ENCODE measurements around the gene FKBP2. TPM values are rescaled to one million over a fixed set of nuclear protein-coding genes. Genes with fewer than 3 reads are reported as not detected.

The FKBP2 gene
- total RNA-seq, 1 donor from 2014 or later, result 110 TPM

- H3K27me3 ChIP-seq (ENCODE audit: control insufficient read depth, insufficient read depth, low read length), result no peaks in the 10 kb centered on the region
- H3K36me3 ChIP-seq (ENCODE audit: control insufficient read depth, insufficient read depth, low read length), result no peaks in the 10 kb centered on the region
- TF ChIP-seq CTCF (IDR thresholded peaks at IDR 0.05; ENCODE audit: insufficient read depth, low read length, poor library complexity, severe bottlenecking), result no peak
- no peak for DNase-seq (ENCODE audit: low read depth)
- no peak overlapping the region for H3K4me3 ChIP-seq (ENCODE audit: low read depth, low read length)
These were observed 24.0 kb upstream of the FKBP2 start for GRCh38 chr11:64216879-64217278.

GRCh38 chr11:64218628-64219353 lies 22.1 kb upstream of the FKBP2 start:
- no peak for DNase-seq (ENCODE audit: low read depth)
- Histone ChIP-seq H3K4me3 (ENCODE audit: low read depth, low read length) (no peak overlapping the region), H3K36me3 (ENCODE audit: control insufficient read depth, insufficient read depth, low read length) (no peaks in the 10 kb centered on the region), H3K27me3 (ENCODE audit: control insufficient read depth, insufficient read depth, low read length) (no peaks in the 10 kb centered on the region)
- TF ChIP-seq CTCF (IDR thresholded peaks at IDR 0.05; ENCODE audit: insufficient read depth, low read length, poor library complexity, severe bottlenecking), result no peak

GRCh38 chr11:64219354-64219684 lies 21.6 kb upstream of the FKBP2 start:
- no peak for TF ChIP-seq CTCF (IDR thresholded peaks at IDR 0.05; ENCODE audit: insufficient read depth, low read length, poor library complexity, severe bottlenecking)
- Histone ChIP-seq H3K27me3 (ENCODE audit: control insufficient read depth, insufficient read depth, low read length) (no peaks in the 10 kb centered on the region), H3K36me3 (ENCODE audit: control insufficient read depth, insufficient read depth, low read length) (no peaks in the 10 kb centered on the region), H3K4me3 (ENCODE audit: low read depth, low read length) (no peak overlapping the region)
- no peak for DNase-seq (ENCODE audit: low read depth)

GRCh38 chr11:64219755-64220154 lies 21.1 kb upstream of the FKBP2 start:
- DNase-seq (ENCODE audit: low read depth), result no peak
- Histone ChIP-seq H3K36me3 (ENCODE audit: control insufficient read depth, insufficient read depth, low read length) (peaks cover 1% of the 10 kb centered on the region), H3K4me3 (ENCODE audit: low read depth, low read length) (no peak overlapping the region), H3K27me3 (ENCODE audit: control insufficient read depth, insufficient read depth, low read length) (no peaks in the 10 kb centered on the region)
- no peak for TF ChIP-seq CTCF (IDR thresholded peaks at IDR 0.05; ENCODE audit: insufficient read depth, low read length, poor library complexity, severe bottlenecking)

GRCh38 chr11:64220271-64220670 lies 20.6 kb upstream of the FKBP2 start:
- H3K27me3 ChIP-seq (ENCODE audit: control insufficient read depth, insufficient read depth, low read length), result no peaks in the 10 kb centered on the region
- no peak overlapping the region for H3K4me3 ChIP-seq (ENCODE audit: low read depth, low read length)
- H3K36me3 ChIP-seq (ENCODE audit: control insufficient read depth, insufficient read depth, low read length), result peaks cover 1% of the 10 kb centered on the region
- no peak for TF ChIP-seq CTCF (IDR thresholded peaks at IDR 0.05; ENCODE audit: insufficient read depth, low read length, poor library complexity, severe bottlenecking)
- DNase-seq (ENCODE audit: low read depth), result no peak

- no peak for TF ChIP-seq CTCF (IDR thresholded peaks at IDR 0.05; ENCODE audit: insufficient read depth, low read length, poor library complexity, severe bottlenecking)
- DNase-seq (ENCODE audit: low read depth), result no peak
- Histone ChIP-seq H3K27me3 (ENCODE audit: control insufficient read depth, insufficient read depth, low read length) (no peaks in the 10 kb centered on the region), H3K36me3 (ENCODE audit: control insufficient read depth, insufficient read depth, low read length) (peaks cover 1% of the 10 kb centered on the region), H3K4me3 (ENCODE audit: low read depth, low read length) (no peak overlapping the region)
These were observed 20.1 kb upstream of the FKBP2 start for GRCh38 chr11:64220798-64221197.
